Neural cell (in vitro differentiated cells): ENCODE results near the gene REXO1. TPM values are rescaled to one million over a fixed set of nuclear protein-coding genes. Genes with fewer than 3 reads are reported as not detected.

ENCODE experiments used
- H2AFZ ChIP-seq: fragments of 200-600, 300-800 bp; sonication (generic), shearing (Covaris generic); 2 replicates; pipeline ENCODE4 v1.6.0; 2014; ENCODE audit warnings: low read depth, mild to moderate bottlenecking, antibody characterized with exemption, low read length, moderate library complexity
- H3F3A ChIP-seq: fragments of 200-600 bp; shearing (Covaris generic); 2 replicates; pipeline ENCODE4 v1.6.1; 2016; ENCODE audit warnings: mild to moderate bottlenecking, moderate library complexity, mixed read lengths, antibody characterized with exemption, low read length; ENCODE audit not compliant: insufficient read depth, poor library complexity, severe bottlenecking
- H3K27ac ChIP-seq: fragments of 200-600, 300-800 bp; sonication (generic), shearing (Covaris generic); 2 replicates; pipeline ENCODE4 v1.5.1; 2014; ENCODE audit warnings: mild to moderate bottlenecking, low read length, moderate library complexity
- H3K27me3 ChIP-seq: fragments of 300-800, 200-600 bp; sonication (generic), shearing (Covaris generic); 2 replicates; pipeline ENCODE4 v1.6.0; 2014; ENCODE audit warnings: mild to moderate bottlenecking, low read depth, low read length, moderate library complexity; ENCODE audit not compliant: insufficient read depth
- H3K36me3 ChIP-seq: fragments of 300-800, 200-600 bp; sonication (generic), shearing (Covaris generic); 2 replicates; pipeline ENCODE4 v1.5.1; 2014; ENCODE audit warnings: mild to moderate bottlenecking, antibody characterized with exemption, low read length, moderate library complexity; ENCODE audit not compliant: insufficient read depth
- H3K4me2 ChIP-seq: fragments of 300-800, 200-600 bp; sonication (generic), shearing (Covaris generic); 2 replicates; pipeline ENCODE4 v1.6.0; 2014; ENCODE audit warnings: mild to moderate bottlenecking, low read length
- H3K4me3 ChIP-seq: fragments of 300-800, 200-600 bp; sonication (generic), shearing (Covaris generic); 2 replicates; pipeline ENCODE4 v1.5.1; 2014; ENCODE audit warnings: mild to moderate bottlenecking, low read length, moderate library complexity
- H3K79me2 ChIP-seq: fragments of 200-600 bp; shearing (Covaris generic); replicated peaks from 2 replicates; pipeline ENCODE4 v1.6.0; 2014; ENCODE audit warnings: mild to moderate bottlenecking, low read length, moderate library complexity; ENCODE audit not compliant: insufficient read depth
- H3K9ac ChIP-seq: fragments of 300-800, 200-600 bp; sonication (generic), shearing (Covaris generic); 2 replicates; pipeline ENCODE4 v1.6.1; 2016; ENCODE audit warnings: mild to moderate bottlenecking, low read length, mixed read lengths
- H3K9me2 ChIP-seq: fragments of 200-600 bp; shearing (Covaris generic); 2 replicates; pipeline ENCODE4 v1.6.1; 2016; ENCODE audit warnings: mild to moderate bottlenecking, low read length, mixed read lengths; ENCODE audit not compliant: insufficient read depth
- H3K9me3 ChIP-seq: fragments of 200-600, 300-800 bp; sonication (generic), shearing (Covaris generic); 2 replicates; pipeline ENCODE4 v1.6.1; 2016; ENCODE audit warnings: mild to moderate bottlenecking, mixed run types, low read length, moderate library complexity, mixed read lengths
- H4K20me1 ChIP-seq: fragments of 200-600 bp; shearing (Covaris generic); 2 replicates; pipeline ENCODE4 v1.6.1; 2016; ENCODE audit warnings: mild to moderate bottlenecking, mixed run types; ENCODE audit not compliant: insufficient read depth
- CTCF ChIP-seq: fragments of 450-650 bp; IDR thresholded peaks from 2 replicates; pipeline ENCODE4 v1.5.1; 2014; ENCODE audit warnings: antibody characterized with exemption, mild to moderate bottlenecking, moderate library complexity; ENCODE audit not compliant: poor library complexity, severe bottlenecking
- EP300 ChIP-seq: fragments of 450-650 bp; conservative IDR thresholded peaks from 2 replicates; pipeline ENCODE4 v1.6.1; 2014; ENCODE audit warnings: antibody characterized with exemption, mild to moderate bottlenecking, moderate library complexity; ENCODE audit not compliant: poor library complexity, severe bottlenecking
- EZH2 ChIP-seq: fragments of 200-600, 300-800 bp; shearing (Covaris generic), sonication (generic); IDR thresholded peaks from 2 replicates; pipeline ENCODE4 v1.6.1; 2014; ENCODE audit warnings: antibody characterized with exemption, low read length, borderline replicate concordance, mild to moderate bottlenecking; ENCODE audit not compliant: insufficient read depth, poor library complexity, severe bottlenecking
- MXI1 ChIP-seq: fragments of 450-650 bp; conservative IDR thresholded peaks from 2 replicates; pipeline ENCODE4 v1.6.1; 2014; ENCODE audit warnings: antibody characterized with exemption, mild to moderate bottlenecking; ENCODE audit not compliant: poor library complexity, severe bottlenecking
- POLR2AphosphoS5 ChIP-seq: IDR thresholded peaks from 2 replicates; pipeline ENCODE4 v1.6.1; 2012
- RAD21 ChIP-seq: fragments of 450-650 bp; conservative IDR thresholded peaks from 2 replicates; pipeline ENCODE4 v1.6.1; 2014; ENCODE audit warnings: antibody characterized with exemption, mild to moderate bottlenecking, moderate library complexity
- SMC3 ChIP-seq: fragments of 450-650 bp; conservative IDR thresholded peaks from 2 replicates; pipeline ENCODE4 v1.6.1; 2014; ENCODE audit warnings: antibody characterized with exemption, mild to moderate bottlenecking, moderate library complexity; ENCODE audit not compliant: poor library complexity
- TAF1 ChIP-seq: IDR thresholded peaks from 2 replicates; pipeline ENCODE4 v1.6.1; 2012; ENCODE audit warnings: low read depth
- polyA plus RNA-seq: library from polyadenylated mRNA; depleted of rRNA; stranded (reverse); fragments of >200 nt; gene quantifications from 2 replicates; pipeline ENCODE4 v1.2.3, GENCODE V29; 2014
- TF ChIP-seq, protein P1 (sequence below): IDR thresholded peaks from 2 replicates; pipeline ENCODE4 v1.6.1; 2012; ENCODE audit warnings: borderline replicate concordance

Gene REXO1
- polyA plus RNA-seq, 1 donor from 2014 or later = 9.2 TPM

GRCh38 chr19:1796395-1797142 lies 51.7 kb downstream of the REXO1 start:
- Histone ChIP-seq H3K4me2 (no peak overlapping the region), H2AFZ (no peak overlapping the region), H3K27ac (no peak overlapping the region), H3K9me2 (no peaks in the 10 kb centered on the region), H3K9me3 (no peaks in the 10 kb centered on the region), H3K27me3 (no peaks in the 10 kb centered on the region), H3F3A (no peaks in the 10 kb centered on the region), H3K36me3 (no peaks in the 10 kb centered on the region), H3K4me3 (no peak overlapping the region), H3K79me2 (no peaks in the 10 kb centered on the region), H4K20me1 (no peaks in the 10 kb centered on the region), H3K9ac (no peak overlapping the region)
- TF ChIP-seq EZH2 (no peak), SMC3 (no peak), MXI1 (no peak), RAD21 (no peak), TAF1 (no peak), CTCF (no peak), POLR2AphosphoS5 (no peak), EP300 (no peak)
- TF ChIP-seq, protein P1, sequence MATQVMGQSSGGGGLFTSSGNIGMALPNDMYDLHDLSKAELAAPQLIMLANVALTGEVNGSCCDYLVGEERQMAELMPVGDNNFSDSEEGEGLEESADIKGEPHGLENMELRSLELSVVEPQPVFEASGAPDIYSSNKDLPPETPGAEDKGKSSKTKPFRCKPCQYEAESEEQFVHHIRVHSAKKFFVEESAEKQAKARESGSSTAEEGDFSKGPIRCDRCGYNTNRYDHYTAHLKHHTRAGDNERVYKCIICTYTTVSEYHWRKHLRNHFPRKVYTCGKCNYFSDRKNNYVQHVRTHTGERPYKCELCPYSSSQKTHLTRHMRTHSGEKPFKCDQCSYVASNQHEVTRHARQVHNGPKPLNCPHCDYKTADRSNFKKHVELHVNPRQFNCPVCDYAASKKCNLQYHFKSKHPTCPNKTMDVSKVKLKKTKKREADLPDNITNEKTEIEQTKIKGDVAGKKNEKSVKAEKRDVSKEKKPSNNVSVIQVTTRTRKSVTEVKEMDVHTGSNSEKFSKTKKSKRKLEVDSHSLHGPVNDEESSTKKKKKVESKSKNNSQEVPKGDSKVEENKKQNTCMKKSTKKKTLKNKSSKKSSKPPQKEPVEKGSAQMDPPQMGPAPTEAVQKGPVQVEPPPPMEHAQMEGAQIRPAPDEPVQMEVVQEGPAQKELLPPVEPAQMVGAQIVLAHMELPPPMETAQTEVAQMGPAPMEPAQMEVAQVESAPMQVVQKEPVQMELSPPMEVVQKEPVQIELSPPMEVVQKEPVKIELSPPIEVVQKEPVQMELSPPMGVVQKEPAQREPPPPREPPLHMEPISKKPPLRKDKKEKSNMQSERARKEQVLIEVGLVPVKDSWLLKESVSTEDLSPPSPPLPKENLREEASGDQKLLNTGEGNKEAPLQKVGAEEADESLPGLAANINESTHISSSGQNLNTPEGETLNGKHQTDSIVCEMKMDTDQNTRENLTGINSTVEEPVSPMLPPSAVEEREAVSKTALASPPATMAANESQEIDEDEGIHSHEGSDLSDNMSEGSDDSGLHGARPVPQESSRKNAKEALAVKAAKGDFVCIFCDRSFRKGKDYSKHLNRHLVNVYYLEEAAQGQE = no peak

- Histone ChIP-seq H3F3A (no peaks in the 10 kb centered on the region), H3K27ac (no peak overlapping the region), H3K9me3 (no peaks in the 10 kb centered on the region), H4K20me1 (no peaks in the 10 kb centered on the region), H3K36me3 (no peaks in the 10 kb centered on the region), H3K4me3 (no peak overlapping the region), H3K9ac (no peak overlapping the region), H3K27me3 (peaks cover 2% of the 10 kb centered on the region), H3K4me2 (no peak overlapping the region), H2AFZ (no peak overlapping the region), H3K9me2 (no peaks in the 10 kb centered on the region), H3K79me2 (no peaks in the 10 kb centered on the region)
- TF ChIP-seq, protein P1 = no peak
- TF ChIP-seq EP300 = no peak
- no peak for TF ChIP-seq MXI1
- no peak for TF ChIP-seq EZH2
- TF ChIP-seq CTCF = no peak
Observed at GRCh38 chr19:1794424-1795172, 53.7 kb downstream of the REXO1 start.
